HuH-7.5 (cell line): Measurements from ENCODE around the gene MTHFD1L.
A peak's percentile ranks its signal among the peaks of the same experiment; 100 is the strongest.
"Not testable (repeated sequence)": the region's sequence is repeated elsewhere in the genome, so short reads cannot be mapped to it uniquely, and the experiment has no call there.

ENCODE experiments used
- DNase-seq: peaks from one replicate; pipeline ENCODE4 v3.0.0; 2011; ENCODE audit warnings: low spot score

The MTHFD1L gene

DNA sequence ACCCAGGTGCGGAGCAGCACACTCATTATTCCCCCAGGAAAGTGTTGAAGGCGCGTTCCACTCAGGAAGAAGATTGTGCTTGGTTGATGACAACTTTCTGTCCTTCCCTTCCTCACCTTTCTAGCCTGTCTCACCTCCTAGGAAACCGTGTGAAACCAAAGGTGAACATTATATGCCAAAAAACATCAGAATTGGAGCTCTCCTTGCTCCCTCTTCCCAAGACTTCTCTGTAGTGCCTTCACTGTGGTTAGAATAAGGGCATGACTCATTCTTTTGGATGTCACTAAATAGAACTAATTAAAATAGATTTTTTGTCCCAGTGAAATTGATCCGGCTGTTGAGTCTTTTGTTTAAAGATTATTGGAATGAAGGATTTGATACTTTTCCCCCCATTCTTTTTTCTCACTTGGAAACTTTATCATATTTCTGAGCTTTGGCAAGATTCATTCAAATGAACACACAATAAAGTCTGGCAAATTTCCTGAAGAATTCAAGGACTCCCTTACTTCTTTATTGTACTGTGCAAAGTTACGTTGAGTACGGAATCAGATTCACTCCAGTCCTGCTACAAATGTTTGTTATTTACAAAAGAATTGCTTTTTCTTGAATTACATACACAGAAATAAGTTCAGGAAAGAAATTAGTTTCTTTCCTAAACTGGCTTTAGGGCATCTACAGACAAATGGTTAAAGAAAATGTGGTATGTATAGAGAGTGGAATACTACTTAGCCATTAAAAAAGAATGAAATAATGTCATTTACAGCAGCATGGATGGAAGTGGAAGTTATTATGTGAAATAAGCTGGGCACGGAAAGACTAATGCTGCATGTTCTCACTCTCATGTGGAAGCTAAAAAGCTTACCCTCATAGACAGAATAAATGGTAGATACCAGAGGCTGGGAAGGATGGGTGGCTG, 231.4 kb downstream of the MTHFD1L start:
- DNase-seq = no peak

DNA sequence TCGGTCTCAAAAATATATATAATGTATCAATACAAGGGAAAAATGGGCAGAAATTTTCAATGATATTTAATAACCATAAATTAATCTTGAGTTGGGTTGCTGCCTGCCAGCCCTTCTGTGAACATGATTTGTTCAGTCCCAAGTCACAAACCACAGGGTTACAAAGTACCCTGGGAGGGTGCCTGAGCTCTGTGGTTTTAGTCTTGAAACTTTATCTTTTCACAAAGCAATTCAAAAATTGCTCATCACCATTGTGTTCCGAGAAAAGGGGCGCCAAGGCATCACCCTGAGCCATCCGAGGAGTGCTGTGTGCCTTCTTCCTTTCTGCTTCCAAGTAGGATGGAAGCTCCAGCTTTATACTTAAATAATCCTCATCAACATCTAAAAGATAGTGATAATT, 232.7 kb downstream of the MTHFD1L start:
- DNase-seq = no peak

DNA sequence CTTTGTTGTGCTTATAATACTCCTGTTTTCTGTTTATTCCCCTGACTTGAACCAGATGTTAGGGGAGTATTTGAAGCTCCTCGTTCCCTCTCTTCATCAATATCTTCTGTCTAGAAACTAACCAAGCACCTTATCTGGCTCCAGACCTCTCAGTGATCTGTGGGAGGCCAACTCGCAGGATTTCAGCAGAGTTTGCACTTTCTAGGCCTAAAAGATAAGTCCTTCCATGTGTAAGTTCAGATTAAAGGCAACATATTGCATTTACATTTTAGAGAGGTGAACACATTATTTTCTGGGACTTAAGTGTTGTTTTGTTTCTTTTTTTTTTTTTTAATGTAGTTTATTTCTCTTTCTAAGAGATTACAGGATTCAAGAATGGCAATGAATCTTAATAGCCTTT, 234.8 kb downstream of the MTHFD1L start:
- DNase-seq = no peak

DNA sequence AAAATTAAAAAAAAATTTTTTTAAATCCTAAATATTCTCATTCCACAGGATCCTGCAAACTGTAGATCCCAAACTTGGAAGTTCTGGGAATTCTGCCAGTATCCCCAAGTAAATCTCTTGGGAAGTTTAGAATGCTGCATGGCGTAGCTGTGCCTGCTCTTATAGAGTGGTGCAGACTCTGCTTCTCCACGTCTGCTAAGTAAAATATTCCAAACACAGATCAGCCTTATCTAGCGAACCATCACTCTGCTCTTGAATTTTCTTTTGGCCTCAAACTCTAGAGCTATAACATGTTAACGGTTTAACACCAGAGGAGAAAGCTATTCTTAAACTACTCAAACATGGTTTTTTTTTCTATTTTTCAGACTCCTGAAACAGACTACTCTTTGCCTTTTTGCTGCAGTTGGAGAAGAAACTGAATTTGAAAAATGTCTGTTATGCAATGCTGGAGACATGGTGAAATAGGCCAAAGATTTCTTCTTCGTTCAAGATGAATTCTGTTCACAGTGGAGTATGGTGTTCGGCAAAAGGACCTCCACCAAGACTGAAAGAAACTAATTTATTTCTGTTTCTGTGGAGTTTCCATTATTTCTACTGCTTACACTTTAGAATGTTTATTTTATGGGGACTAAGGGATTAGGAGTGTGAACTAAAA, 235.8 kb downstream of the MTHFD1L start:
- DNase-seq = no peak

DNA sequence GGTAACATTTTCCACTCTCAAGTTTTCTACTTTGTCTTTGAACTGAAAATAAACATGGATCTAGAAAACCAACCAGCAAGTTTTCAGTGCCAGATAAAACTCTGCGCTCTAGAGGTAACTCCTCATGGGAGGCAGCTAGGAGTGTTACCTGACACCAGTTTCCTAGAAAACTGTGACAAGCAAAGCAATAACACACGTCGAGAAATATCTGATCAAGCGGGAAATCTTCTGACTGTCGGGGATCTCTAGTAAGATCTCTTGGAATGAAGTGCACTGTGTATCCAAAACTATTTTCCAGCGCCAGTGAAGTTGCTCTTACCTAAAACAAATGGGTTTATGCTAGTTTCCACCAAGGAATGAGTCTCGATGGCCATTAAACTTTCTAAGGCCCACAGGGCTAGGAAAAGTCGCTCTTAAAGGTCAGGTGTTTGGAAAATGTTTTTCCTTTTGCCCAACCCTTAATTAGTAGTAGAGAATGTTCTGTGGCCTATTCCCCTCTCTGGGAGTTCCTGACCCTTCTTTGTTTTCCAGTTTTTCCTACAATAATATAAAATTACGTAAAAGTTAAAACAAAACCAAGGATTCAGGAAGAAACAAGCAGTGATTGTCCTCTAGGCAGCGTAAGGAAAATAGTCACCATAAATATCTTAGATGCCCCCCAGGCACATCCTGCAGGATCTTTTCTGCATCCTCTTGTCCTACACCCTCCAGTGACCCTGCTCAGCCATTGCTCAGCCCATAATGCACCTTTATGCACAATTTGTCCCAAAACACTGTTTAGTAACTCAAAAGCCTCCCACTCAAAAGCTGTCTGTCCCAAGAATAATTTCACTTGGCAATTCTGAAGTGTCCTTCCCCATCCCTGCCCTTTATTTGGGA, 236.6 kb downstream of the MTHFD1L start:
- DNase-seq = no peak

DNA sequence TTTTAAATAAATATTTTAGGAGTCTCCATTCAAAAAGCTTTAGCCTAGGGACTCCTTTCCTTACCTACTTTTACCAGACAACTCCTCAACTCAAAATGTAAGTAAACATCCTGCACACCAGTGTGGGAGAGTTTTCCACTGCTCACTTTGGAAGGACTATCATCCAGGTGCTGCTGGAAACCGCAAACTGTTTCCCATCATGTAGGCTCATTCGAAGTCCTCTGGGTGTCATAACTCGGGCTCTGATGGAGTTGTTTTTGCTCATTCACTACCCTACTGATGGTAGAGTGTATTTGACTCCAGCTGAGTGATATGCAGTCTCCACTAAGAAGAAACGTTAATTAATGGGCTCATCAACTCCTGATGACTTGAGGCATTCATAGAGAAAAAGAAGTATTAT, 237.8 kb downstream of the MTHFD1L start:
- no peak for DNase-seq

DNA sequence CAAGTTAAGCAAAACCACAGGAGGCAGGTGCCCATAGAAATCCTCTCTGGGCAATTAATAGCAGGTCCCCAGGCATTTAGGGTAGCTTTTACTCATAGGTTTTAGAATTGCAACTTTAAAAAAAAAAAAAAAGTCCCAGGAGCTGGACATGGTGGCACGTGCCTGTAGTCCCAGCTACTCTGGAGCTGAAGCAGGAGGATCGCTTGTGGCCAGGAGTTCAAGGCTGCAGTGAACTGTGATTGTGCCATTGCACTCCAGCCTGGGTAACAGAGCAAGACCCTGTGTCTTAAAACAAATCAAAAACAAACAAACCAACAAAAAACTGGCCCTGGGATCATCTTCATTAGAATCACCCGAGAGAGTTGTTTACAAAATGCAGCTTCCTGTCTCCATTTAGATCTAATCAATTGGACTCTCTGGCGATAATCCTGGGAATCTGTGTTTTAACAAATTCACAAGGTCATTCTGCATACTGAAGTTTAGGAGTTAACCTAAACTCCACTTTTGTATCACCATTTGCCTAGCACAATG, 242.5 kb downstream of the MTHFD1L start:
- DNase-seq = no peak

DNA sequence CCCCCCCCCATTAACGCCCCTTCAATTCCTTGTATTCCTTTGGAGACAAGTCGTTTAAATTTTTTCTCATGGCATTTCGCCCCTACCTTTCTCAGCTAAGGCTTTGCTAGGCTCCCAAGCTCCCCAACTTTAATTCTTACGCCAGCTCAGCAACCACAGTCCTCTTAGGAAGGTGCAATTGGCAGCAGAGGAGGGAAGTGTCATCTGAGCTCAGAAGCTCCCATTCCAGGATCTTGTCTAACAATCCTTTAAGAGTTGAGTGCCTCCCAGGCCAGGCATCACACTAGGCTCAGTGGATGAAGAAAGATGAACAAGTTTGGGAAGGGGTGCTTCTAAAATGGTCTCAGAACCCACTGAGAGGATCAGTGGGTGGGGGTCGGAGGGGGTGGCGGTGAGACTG, 243.0 kb downstream of the MTHFD1L start:
- DNase-seq = no peak

DNA sequence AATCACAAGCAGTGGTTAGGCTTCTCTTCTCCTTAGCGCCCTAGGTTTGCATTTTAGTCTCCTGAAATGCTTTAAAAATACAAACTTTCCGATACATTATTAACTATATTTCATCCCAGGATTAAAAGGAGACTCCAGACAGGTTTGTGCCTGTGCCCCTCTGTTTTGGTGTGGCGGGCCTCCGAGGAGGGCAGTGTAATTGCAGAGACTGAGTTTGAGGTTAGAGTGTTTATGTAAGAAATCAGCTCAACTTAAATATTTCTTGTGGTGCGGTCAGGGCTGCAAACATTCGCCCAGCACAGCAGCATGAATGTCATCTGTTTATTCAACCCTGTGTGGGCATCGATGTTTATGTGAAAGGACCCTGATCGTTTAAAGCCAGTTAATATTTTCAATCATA, 243.9 kb downstream of the MTHFD1L start:
- DNase-seq = no peak

DNA sequence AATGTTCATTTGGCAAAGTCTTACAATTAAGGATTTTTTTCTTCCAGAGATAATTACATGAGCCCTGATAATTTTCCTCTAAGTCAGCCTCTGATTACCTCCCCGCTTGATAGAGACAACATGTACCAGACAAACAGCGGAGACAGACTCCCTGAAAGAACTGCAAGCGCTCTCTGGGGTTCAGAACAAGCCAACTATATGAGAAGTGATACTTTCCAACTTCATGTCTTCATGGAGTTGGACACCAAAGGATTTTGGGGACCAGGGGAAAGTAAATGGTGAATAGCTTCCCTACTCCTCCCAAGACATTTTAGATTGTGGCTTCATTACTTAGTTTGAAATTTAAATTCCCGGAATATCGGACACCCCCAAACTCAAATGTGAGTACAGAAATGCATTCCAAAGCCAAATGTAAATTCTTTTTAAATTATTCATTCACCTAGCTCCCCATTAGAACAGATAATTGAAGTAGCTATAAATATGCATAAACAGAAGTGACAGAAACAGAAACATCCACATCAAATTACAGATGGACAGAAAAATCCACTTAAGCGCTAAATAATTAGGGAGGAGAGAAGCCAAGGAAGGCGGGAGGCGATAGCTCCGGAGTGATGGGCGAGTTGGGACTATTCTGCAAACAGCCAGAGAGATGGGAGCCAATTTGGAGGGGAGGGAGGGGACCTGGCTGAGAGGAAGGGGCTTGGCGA, 244.5 kb downstream of the MTHFD1L start:
- DNase-seq = no peak

DNA sequence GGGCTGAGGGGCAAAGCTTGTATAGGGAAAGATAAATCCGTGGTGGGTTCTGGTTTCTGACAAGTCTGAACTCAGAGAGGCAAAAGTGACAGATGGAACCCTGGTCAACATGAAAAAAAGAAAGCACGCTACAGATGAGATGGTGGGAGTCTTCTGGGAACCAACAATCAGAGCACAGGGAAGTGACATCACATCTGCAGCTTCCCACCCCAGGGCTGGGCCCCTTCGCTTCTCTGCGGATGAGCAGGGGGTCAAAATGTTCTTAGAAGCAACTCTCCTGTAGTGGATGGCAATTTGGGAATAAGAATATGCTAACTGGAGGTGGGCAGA, 245.0 kb downstream of the MTHFD1L start:
- DNase-seq = no peak

DNA sequence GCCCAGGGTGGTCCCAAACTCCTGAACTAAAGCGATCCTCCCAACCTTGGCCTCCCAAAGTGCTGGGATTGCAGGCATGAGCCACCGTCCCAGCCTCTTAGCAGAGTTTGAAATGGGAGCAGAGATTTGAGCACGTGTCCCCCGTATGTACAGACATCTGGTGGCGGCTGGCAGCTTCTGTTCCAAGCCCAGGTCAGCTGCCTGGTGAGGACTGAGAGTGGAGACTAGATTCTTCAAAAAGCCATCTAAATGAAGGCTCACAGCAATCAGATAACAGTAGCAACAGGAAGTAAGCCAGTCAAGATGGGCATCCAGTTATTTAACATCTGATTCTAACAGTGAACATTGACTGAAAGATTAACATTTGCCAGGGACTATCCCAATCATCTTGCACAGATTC, 246.2 kb downstream of the MTHFD1L start:
- no peak for DNase-seq

DNA sequence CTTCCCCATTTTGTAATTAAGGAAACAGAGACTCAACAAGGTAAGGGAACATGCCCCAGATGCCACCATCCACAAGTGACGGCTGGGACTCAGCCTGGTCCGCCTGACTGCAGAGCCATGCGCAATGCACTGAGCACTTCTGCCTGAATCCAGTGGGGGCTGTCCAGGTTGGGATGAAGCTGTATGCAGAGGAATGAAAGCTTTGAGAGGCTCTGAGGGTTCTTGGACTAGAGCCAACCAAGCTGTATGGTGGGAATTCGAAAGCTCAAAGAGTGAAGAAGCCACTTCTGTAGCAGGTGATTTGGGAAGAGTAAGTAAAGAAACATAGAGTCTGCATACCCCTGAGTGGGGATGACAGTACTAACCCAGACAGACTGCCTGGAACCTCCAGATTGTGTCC, 246.6 kb downstream of the MTHFD1L start:
- no peak for DNase-seq

DNA sequence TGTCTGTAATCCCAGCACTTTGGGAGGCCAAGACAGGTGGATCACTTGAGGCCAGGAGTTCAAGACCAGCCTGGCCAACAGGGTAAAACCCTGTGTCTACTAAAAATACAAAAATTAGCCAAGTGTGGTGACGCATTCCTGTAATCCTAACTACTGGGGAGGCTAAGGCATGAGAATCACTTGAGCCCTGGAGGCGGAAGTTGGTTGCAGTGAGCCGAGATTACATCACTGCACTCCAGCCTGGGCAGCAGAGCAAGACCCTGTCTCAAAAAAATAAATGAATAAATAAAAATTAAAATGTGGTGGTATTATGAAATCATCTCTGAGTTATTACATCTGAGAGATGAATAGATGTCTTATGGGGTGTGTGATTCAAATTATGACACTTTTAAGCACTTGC, 247.4 kb downstream of the MTHFD1L start:
- not testable (repeated sequence) for DNase-seq

DNA sequence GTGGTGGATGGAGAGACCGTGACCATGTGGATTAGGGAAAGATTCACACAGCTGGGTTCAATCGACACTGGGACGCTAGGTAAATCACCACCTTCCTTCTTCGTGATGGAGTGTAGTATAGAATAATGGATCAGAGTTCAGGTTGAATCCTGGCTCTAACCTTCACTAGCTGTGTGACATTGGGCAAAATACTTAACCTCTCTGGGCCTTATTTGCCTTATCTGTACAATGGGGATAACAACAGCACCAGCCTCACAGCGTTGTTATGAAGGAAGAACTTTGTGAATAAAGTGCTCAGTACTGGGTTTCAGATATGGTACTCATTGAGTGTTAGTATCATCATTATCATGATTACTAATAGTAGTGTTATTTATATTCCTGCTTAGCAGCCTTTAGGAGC, 248.1 kb downstream of the MTHFD1L start:
- no peak for DNase-seq

DNA sequence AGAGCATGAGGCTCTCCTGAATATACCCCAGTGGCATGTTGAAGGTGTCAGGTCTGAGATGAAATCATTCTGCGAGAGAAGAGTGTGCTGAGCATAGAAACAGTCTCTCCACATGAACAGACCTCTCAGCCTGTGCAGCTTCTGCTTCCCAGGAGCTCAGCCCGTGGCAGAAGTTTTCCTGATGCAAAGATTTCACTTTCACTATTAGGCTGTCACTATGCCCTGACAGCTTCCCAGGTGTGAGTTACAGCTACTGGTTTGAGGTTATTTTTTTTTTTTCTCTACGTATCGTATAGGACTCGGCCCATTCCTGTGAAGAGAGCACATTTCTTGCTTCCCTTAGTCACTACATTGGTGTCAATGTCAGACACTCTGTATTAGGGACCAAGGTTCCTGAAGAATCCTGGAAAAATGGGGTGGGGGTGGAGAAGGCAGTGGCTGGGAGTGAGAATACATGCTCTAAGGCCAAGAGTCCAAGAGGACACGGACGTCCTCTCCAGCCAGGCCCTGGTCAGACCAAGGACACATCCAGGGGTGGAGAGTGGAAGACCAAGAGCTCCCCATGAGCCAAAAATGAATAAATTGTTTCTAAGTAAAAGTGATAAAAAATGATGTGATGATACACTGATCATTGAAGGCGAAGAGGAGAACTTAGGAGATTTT, 253.1 kb downstream of the MTHFD1L start:
- no peak for DNase-seq

DNA sequence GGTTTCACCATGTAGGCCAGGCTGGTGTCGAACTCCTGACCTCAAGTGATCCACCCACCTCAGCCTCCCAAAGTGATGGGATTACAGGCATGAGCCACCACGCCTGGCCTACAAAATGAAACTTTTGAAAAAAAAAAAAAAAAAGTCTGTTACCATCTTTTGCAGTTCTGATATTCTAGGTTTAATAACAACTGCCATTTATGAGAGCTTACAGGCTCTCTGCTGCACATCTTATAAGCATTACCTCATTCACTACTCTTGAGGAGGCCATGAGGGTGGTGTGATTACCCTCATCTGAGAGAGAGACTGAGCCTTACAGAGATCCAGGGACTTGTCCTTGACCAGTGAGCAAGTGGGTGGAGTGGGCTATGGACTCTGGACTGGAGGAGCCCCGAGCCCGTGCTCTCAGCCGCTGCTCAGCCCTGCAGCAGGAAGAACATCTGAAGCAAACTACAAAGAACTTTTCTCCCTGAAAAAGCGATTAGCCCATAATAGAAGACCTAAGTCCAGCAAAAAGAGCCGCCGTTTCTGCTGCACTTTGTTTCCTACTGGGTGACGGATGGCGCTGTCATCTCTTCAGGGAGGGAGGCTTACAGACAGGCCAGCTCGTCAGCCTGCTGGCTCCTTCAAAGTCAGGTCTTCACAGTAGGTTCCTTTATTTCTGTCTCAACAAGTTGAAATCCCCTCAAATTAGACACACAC, 254.5 kb downstream of the MTHFD1L start:
- peak; percentile 41 for DNase-seq

DNA sequence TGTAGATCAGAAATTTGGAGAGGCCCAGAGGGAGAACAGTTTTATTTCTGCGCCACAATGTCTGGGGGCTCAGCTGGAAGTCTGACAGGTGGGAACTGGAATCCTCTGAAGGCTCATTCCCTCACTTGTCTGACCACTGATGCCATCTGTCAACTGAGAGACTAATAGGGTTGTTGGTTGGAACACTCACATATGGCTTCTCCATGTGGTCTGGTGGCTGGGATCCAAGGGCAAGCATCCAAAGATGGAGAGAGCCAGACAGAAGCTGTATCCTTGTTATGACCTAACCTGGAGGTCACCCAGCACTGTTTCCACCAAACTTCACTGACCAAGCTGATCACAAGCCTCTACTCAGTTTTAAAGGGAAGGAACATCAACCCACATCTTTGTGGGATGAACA, 256.4 kb downstream of the MTHFD1L start:
- no peak for DNase-seq

DNA sequence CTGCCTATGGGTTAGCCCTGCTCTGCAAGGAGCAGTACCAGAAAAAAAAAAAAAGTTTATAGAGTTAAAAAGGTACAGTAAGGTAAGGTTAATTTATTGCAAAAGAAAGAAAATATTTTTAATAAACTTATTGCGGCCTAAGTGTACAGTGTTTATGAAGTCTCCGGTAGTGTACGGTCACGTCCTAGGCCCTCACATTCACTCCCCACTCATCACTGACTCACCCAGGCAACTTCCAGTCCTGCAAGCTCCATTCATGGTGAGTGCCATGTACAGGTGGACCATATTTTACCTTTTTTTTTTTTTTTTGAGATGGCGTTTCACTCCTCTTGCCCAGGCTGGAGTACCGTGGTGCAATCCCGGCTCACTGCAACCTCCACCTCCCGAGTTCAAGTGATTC, 258.1 kb downstream of the MTHFD1L start:
- DNase-seq = not testable (repeated sequence)

DNA sequence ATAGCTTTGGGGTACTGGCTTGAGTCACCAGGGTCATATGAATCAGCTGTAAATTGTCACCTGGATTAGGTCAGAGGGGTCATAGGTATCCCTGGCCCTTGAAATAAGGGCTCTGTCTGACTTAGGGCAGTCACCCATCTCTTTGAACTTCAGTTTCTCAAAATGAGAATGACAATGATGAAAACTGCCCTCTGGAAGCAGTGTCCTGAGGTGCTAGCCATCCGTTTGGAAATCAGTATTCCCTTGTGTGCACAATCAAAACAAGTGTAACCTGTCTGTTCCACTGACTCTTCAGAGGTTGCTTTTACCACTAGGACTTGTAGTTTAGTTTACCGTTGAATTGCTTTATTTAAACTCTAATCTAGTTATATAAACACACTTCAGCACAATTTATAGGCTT, 259.7 kb downstream of the MTHFD1L start:
- not testable (repeated sequence) for DNase-seq
